ENCODE results near the gene HTRA2. TPM values are rescaled to one million over a fixed set of nuclear protein-coding genes. Genes with fewer than 3 reads are reported as not detected.

The HTRA2 gene
- total and polyA plus RNA-seq, 9 of the 15 experiments (the other 6 are each of a cell fraction or from before 2014, with no cell fraction given), result 54.2 to 71.2 (median 65.8) TPM

- TF ChIP-seq ZHX1 (conservative IDR thresholded peaks at IDR 0.05; ENCODE audit: low read length), result 0 out of 2 replicates have a peak, but pooled peaks have one; percentile 59
- TF ChIP-seq E2F6 (IDR thresholded peaks at IDR 0.05; ENCODE audit: borderline replicate concordance in 1 of 2, extremely low read depth in 1 of 2, insufficient read depth in 1 of 2, insufficient read length in 1 of 2, low read depth in 1 of 2, low read length in 1 of 2, poor library complexity in 1 of 2, severe bottlenecking in 1 of 2), result peak in 1 of 2 experiments; percentile 49
- TF ChIP-seq POLR2AphosphoS5 (IDR thresholded peaks at IDR 0.05; ENCODE audit: control insufficient read depth, insufficient read depth, low read depth, low read length), result peak; percentile 81
- TF ChIP-seq RAD51 (IDR thresholded peaks at IDR 0.05; ENCODE audit: borderline replicate concordance, low read depth), result no peak
- TF ChIP-seq SMARCA4 (IDR thresholded peaks at IDR 0.05), result no peak
- TF ChIP-seq NFE2 (IDR thresholded peaks at IDR 0.05; ENCODE audit: low read depth), result 0 out of 2 replicates have a peak, but pooled peaks have one; percentile 35
- TF ChIP-seq ELF1 (tag; IDR thresholded peaks at IDR 0.05), result peak; percentile 75
- TF ChIP-seq ATF1 (CRISPR knock-in tag; IDR thresholded peaks at IDR 0.05), result no peak
- TF ChIP-seq ATF1 (tag; IDR thresholded peaks at IDR 0.05), result peak; percentile 82
- TF ChIP-seq SIN3A (IDR thresholded peaks at IDR 0.05; ENCODE audit: borderline replicate concordance in 2 of 2, control insufficient read depth in 1 of 2, low read depth in 2 of 2, low read length in 2 of 2), result peak; percentile 64 to 74; a peak in 2 of 4 replicates
- no peak for TF ChIP-seq TRIM25 (IDR thresholded peaks at IDR 0.05; ENCODE audit: borderline replicate concordance)
These were observed 46.7 kb upstream of the HTRA2 start, which contains the start of the genes CCDC142 and TTC31 (continued) for GRCh38 chr2:74482801-74483674.

Measured in K562 (cell line).